ENCODE results near the gene DLGAP4.

Gene DLGAP4

GRCh38 chr20:36565520-36565919 lies 259.4 kb downstream of the DLGAP4 start:
- DNase-seq (ENCODE audit: low spot score) = no peak

DNA sequence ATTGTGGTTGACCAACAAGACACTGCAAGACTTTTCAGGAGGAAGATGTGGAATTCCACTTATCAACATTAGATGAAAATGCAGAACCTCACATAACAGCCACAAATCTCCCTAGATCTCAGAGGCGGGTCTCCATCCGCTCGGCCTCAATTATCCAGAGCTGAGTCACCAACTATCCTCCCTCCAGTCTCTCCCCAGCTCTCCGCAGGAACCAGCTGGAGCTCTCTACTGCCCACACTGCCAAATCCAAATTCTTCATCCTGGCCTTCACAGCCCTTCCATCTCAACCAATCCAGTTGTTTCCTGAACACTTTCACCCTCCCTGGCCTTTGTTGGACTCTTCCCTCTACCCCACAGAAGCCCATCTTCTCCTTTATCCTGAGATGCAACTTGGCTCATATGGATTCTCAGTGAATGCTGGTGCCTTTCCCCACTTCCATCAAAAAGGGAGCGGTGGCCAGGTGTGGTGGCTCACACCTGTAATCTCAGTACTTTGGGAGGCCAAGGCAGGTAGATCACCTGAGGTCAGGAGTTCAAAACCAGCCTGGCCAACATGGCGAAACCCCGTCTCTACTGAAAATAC lies 263.8 kb downstream of the DLGAP4 start:
- no peak for DNase-seq (ENCODE audit: low spot score)

DNA sequence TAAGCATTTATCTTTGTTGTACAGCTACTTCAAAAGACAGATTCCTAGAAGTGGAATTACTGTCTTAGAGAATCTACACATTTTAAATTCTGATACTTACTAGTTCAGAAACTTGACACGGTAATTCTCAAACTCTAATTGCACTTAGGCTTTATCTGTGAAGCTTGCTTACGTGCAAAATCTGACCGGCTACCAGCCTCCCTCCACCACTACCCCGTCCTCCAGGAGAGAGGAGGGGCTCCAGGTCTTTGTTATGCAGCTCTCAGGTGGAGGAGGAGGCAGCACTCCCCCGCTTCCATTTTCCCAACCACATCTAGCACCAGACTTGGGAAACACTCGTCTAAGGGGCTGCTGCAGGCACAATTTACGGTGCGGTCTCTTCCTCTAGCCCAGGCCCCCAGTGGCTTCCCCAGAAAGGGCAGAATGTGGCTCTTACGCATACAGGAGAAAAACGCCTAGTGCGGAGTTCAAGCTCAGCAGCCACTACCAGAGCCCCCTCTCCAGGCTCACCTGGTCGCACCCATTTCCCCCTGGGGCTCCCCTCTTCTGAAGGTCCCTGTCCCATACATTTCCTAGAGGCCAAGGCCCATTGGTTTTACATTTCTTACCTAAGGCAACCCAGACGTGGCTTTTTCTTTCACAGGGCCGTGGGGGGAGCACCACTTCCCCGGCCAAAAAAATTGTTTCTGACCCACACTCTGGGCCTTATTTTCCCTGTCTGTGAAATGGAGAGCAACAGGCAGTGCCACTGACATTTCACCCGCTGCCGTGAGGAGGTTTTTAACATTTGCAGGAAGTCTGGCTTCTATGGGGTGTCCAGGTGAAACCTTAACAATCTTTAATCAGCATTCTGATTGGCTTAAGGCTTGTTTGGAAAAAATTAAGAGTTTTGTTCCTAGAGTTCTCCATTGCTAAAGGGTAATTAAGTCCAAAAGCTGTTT lies 265.7 kb downstream of the DLGAP4 start:
- DNase-seq (ENCODE audit: low spot score) = peak; percentile 57

DNA sequence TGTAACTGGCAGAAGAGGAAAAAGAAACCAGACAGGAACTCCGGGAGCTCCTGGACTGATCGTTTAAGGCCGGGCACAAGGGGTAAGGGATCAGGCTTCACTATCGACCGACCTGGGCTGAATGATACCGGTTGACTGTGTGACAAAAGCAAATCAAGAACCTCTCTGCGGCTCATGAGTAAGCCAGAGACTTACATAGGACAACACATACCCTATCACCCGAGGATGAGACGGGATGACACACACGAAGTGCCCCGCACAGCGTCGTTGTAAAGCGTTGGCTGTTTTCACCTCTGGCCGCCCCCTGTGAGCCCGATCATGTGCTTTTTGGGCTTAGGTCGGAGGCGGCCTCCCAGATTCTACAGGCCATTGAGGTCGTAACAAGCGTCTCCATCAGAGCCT lies 266.6 kb downstream of the DLGAP4 start:
- DNase-seq (ENCODE audit: low spot score) = no peak

- DNase-seq (ENCODE audit: low spot score) = peak; percentile 95
Observed at GRCh38 chr20:36573103-36573797, 267.1 kb downstream of the DLGAP4 start, which contains the start of gene TGIF2. Gene TGIF2 (plus strand): TSS chr20:36573597. CDS start chr20:36578775, 5,178 bp downstream.

- DNase-seq (ENCODE audit: low spot score) = peak; percentile 73
Observed at GRCh38 chr20:36573798-36574365, 267.7 kb downstream of the DLGAP4 start.

GRCh38 chr20:36574366-36575135 lies 268.4 kb downstream of the DLGAP4 start:
- peak; percentile 81 for DNase-seq (ENCODE audit: low spot score)

- no peak for DNase-seq (ENCODE audit: low spot score)
Observed at GRCh38 chr20:36576081-36576445, 269.9 kb downstream of the DLGAP4 start.
